Kidney epithelial cell (primary cell): Measurements from ENCODE around the gene E2F2. TPM values are rescaled to one million over a fixed set of nuclear protein-coding genes. Genes with fewer than 3 reads are reported as not detected.

Experiments used
- DNase-seq: peaks from one replicate; pipeline ENCODE4 v3.0.0-alpha.2; 2010; ENCODE audit warnings: low read depth
- H3K27me3 ChIP-seq: 2 replicates; pipeline ENCODE4 v1.6.0; 2011; ENCODE audit warnings: low read length; ENCODE audit not compliant: control insufficient read depth, insufficient read depth
- H3K36me3 ChIP-seq: 2 replicates; pipeline ENCODE4 v1.5.1; 2011; ENCODE audit warnings: low read length; ENCODE audit not compliant: control insufficient read depth, insufficient read depth
- H3K4me3 ChIP-seq: 2 replicates; pipeline ENCODE4 v1.5.1; 2011; ENCODE audit warnings: low read depth, mild to moderate bottlenecking, control low read depth, low read length
- total RNA-seq: library from RNA; depleted of rRNA; stranded (reverse); fragments of >200 nt; gene quantifications from 2 replicates; pipeline ENCODE4 v1.2.3, GENCODE V29; 2015
- TF ChIP-seq, protein P1 (sequence below): IDR thresholded peaks from 2 replicates; pipeline ENCODE4 v1.5.1; 2011; ENCODE audit warnings: mild to moderate bottlenecking, moderate library complexity, low read length, control low read depth, inconsistent platforms; ENCODE audit not compliant: insufficient read depth, poor library complexity, severe bottlenecking

Gene E2F2
- total RNA-seq, 1 donor from 2014 or later, result 0.13 TPM

- TF ChIP-seq, protein P1, sequence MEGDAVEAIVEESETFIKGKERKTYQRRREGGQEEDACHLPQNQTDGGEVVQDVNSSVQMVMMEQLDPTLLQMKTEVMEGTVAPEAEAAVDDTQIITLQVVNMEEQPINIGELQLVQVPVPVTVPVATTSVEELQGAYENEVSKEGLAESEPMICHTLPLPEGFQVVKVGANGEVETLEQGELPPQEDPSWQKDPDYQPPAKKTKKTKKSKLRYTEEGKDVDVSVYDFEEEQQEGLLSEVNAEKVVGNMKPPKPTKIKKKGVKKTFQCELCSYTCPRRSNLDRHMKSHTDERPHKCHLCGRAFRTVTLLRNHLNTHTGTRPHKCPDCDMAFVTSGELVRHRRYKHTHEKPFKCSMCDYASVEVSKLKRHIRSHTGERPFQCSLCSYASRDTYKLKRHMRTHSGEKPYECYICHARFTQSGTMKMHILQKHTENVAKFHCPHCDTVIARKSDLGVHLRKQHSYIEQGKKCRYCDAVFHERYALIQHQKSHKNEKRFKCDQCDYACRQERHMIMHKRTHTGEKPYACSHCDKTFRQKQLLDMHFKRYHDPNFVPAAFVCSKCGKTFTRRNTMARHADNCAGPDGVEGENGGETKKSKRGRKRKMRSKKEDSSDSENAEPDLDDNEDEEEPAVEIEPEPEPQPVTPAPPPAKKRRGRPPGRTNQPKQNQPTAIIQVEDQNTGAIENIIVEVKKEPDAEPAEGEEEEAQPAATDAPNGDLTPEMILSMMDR, result no peak
- H3K4me3 ChIP-seq, result no peak overlapping the region
- H3K36me3 ChIP-seq, result no peaks in the 10 kb centered on the region
- peak; percentile 52 for DNase-seq
- H3K27me3 ChIP-seq, result peaks cover 3% of the 10 kb centered on the region
Observed at GRCh38 chr1:23528250-23528978, 2.6 kb downstream of the E2F2 start.

GRCh38 chr1:23527900-23528249, 3.2 kb downstream of the E2F2 start:
- TF ChIP-seq, protein P1, result no peak
- Histone ChIP-seq H3K36me3 (no peaks in the 10 kb centered on the region), H3K4me3 (no peak overlapping the region), H3K27me3 (peaks cover 3% of the 10 kb centered on the region)
- no peak for DNase-seq

GRCh38 chr1:23527366-23527765, 3.7 kb downstream of the E2F2 start:
- Histone ChIP-seq H3K4me3 (no peak overlapping the region), H3K27me3 (peaks cover 3% of the 10 kb centered on the region)

GRCh38 chr1:23526329-23527041, 4.5 kb downstream of the E2F2 start:
- Histone ChIP-seq H3K36me3 (no peaks in the 10 kb centered on the region), H3K4me3 (no peak overlapping the region), H3K27me3 (peaks cover 3% of the 10 kb centered on the region)
- no peak for DNase-seq
- TF ChIP-seq, protein P1, result no peak

More at GRCh38 chr1:23527366-23527765, 3.7 kb downstream of the E2F2 start:
- DNase-seq, result no peak
- TF ChIP-seq, protein P1, result no peak
- no peaks in the 10 kb centered on the region for H3K36me3 ChIP-seq

- TF ChIP-seq, protein P1, result no peak
- Histone ChIP-seq H3K36me3 (no peaks in the 10 kb centered on the region), H3K4me3 (no peak overlapping the region), H3K27me3 (peaks cover 3% of the 10 kb centered on the region)
- DNase-seq, result no peak
Observed at GRCh38 chr1:23525558-23526250, 5.3 kb downstream of the E2F2 start.
